T47D (cell line): Measurements from ENCODE around the gene ACACB.

Experiments
- DNase-seq, 2 experiments: peaks; one replicate each; pipeline versions ENCODE4 v3.0.0 to v3.0.0-alpha.2; 2011 to 2012; ENCODE audit warnings: low read depth in 1 of 2, low spot score in 1 of 2
- JUND ChIP-seq: IDR thresholded peaks from 2 replicates; pipeline ENCODE4 v1.6.1; 2012; ENCODE audit warnings: low read depth
- in situ Hi-C: cut with HindIII; loops from 2 replicates; pipeline ENCODE4 v1.10.0; 2016; ENCODE audit warnings: low sequenced_read_pairs, low pct_unique_long_range_greater_than_20kb

Gene ACACB

DNA sequence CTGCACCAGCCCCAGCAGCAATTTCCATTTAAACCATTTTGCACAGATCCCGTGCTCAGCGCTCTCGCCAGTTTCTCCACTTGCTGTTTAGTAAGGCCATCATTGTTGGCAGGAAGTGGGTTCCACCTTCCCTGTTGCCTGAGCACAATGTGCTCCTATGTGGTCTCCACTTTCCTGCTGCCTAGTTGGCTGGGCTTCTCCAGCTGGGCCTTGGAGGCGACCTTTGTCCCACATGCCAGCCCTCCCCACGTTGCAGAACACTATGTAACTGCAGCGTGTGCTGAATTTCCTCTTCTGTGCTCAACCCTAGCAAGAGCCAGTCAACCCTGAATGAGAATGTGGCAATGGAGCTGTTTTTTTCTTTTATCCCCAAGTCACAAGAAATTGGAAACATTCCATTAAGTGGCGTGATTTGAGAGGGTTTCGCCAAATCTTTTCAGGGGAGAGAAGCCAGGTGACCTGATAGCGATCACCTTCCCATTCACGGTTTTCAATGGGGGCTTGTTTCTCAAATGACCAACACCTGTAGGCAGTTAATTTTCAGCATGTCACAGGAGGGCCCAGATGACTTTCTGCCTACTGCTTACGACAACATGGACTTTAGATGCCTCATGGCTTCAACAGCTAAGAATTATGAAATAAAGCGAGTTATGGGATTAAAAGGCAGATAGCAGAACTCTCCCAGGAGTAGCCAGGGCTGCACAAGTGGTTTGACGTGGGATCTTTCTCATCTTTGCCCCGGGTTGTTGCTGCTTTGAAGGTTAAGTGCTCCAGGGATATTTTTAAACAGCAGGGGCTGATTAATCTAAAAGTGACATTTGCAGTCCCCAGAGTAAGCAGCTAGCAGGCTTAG, at the start of gene ACACB:
Gene ACACB (plus strand): TSS at position 830 of the 853 bp plus-strand sequence. CDS start 22,819 bp downstream, outside the sequence.
- no peak for DNase-seq
- in situ Hi-C loops: no loop called here
- TF ChIP-seq JUND: no peak

DNA sequence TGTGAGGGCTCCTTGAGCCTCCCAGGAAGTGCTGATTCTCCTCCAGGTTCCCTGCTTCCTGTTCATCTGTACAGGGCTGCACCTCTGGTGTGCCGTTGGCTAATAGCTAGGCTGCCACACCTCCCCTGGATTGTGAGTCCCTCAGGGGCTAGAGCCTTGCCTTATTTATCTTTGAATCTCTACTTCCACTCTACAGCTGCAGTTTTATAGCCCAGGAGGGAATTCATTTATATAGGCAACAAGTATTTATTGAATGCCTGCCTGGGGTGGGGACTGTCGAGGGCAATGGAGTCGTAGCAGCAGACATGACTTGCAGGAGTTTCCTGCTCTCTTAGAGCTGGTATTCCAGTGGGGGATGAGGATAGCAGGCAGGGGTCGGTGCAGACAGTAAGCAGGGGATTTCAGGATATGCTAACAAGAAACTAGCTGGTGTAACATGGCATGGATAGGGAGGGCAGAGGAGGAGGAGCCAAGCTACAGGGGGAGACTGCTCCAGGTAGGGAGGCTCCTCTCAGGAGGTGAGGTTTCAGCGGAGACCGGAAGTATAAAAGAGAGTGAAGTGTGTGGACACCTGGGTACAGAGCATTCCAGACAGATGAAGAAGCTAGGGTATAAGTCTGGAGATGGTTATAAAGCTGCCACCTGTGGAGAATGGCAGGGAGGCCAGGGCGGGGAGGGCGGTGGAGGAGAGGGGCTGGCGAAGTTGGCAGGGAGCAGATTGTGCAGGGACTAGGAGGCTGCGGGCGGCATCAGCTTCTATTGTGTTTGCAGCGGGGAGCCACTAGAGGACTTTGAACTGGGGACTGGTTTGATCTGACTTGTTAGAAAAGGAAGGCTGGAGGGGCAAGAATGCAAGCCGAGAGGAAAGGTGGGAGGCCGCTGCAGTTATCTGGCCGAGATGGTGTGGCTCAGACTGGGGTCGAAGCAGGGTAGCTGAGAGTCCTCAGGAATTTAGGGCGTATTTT, 46.8 kb upstream of the ACACB start:
- DNase-seq: no peak
- TF ChIP-seq JUND: no peak
- in situ Hi-C loops: no loop called here

GRCh38 chr12:109074866-109075265, 41.5 kb upstream of the ACACB start:
- no peak for TF ChIP-seq JUND
- DNase-seq: no peak
- in situ Hi-C loops: no loop called here

DNA sequence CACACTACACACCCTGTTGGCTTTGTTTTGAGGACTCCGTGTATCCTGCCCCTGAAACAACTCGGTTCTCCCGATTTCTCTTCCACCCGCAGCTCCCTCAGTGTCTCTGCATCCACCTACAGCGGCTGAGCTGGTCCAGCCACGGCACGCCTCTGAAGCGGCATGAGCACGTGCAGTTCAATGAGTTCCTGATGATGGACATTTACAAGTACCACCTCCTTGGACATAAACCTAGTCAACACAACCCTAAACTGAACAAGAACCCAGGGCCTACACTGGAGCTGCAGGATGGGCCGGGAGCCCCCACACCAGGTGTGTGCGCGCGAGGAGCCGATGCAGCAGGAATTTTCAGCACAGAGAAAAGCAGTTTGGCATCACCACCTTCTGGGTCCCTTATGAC, 33.6 kb upstream of the ACACB start:
- in situ Hi-C loops: no loop called here
- DNase-seq: no peak
- TF ChIP-seq JUND: no peak

- in situ Hi-C loops: no loop called here
- no peak for TF ChIP-seq JUND
- no peak for DNase-seq
These were observed 32.0 kb upstream of the ACACB start for GRCh38 chr12:109084425-109084824.

DNA sequence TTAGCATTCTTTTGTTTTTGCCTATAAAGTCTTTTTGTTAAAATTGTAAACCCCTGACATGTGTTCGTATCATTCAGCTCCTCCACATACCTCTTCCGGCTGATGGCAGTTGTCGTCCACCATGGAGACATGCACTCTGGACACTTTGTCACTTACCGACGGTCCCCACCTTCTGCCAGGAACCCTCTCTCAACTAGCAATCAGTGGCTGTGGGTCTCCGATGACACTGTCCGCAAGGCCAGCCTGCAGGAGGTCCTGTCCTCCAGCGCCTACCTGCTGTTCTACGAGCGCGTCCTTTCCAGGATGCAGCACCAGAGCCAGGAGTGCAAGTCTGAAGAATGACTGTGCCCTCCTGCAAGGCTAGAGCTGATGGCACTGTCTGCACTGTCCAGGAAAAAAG, 30.8 kb upstream of the ACACB start:
- no peak for TF ChIP-seq JUND
- in situ Hi-C loops: no loop called here
- no peak for DNase-seq

DNA sequence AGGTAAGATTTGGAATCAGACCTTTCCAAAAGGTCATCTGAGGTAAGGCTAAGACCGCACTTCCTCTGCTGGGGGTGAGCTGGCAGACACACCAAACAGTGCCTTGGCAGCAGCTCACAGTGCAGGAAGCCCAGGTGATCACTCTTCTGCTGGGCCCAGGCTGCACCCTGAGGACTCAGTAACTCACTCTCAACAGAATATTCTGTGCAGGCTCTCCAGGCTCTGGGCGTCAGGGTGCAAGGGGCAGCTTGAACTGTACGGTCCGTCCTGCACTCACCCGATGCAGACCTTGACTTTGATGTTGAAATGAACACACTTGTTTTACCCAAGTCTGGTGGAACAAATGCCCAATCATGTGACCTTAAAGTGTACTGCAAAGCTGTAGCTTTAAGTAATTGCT, 29.1 kb upstream of the ACACB start:
- DNase-seq: no peak
- TF ChIP-seq JUND: no peak
- in situ Hi-C loops: no loop called here

GRCh38 chr12:109088818-109089217, 27.6 kb upstream of the ACACB start:
- DNase-seq: no peak
- TF ChIP-seq JUND: no peak
- in situ Hi-C loops: no loop called here

GRCh38 chr12:109089683-109090082, 26.7 kb upstream of the ACACB start:
- DNase-seq: no peak
- TF ChIP-seq JUND: no peak
- in situ Hi-C loops: no loop called here

GRCh38 chr12:109092497-109093021, 23.8 kb upstream of the ACACB start:
- DNase-seq: no peak
- TF ChIP-seq JUND: no peak
- in situ Hi-C loops: no loop called here

- peak; percentile 81 to 95 for DNase-seq
- in situ Hi-C loops: no loop called here
- no peak for TF ChIP-seq JUND
These were observed 23.1 kb upstream of the ACACB start, which contains the start of gene ALKBH2 for GRCh38 chr12:109093022-109093918. TSS of gene ALKBH2 (minus strand) at chr12:109093472. CDS start at chr12:109092786, 686 bp downstream.

GRCh38 chr12:109097140-109097434, 19.3 kb upstream of the ACACB start:
- in situ Hi-C loops: no loop called here
- TF ChIP-seq JUND: no peak
- no peak for DNase-seq
